Ovary (tissue), 3 donors: ENCODE results near the gene DYDC2.

Experiments used
- CTCF ChIP-seq, 3 donors: fragments of 450-650 bp in 2 of 3; fragments of 200-600 bp in 1 of 3; IDR thresholded peaks; one replicate each; pipeline versions ENCODE4 v1.5.1 to v1.8.0; 2016 to 2022; ENCODE audit warnings: antibody characterized with exemption in 3 of 3, mild to moderate bottlenecking in 1 of 3
- EP300 ChIP-seq: sonication (generic); formaldehyde crosslinking; IDR thresholded peaks from one replicate; pipeline ENCODE4 v1.6.1; 2017; ENCODE audit warnings: antibody characterized with exemption
- POLR2A ChIP-seq: fragments of 450-650 bp; IDR thresholded peaks from one replicate; pipeline ENCODE4 v1.6.1; 2017; ENCODE audit warnings: antibody characterized with exemption, mild to moderate bottlenecking, moderate library complexity
- donor health status: DM: no; HTN: no; CAD: no.

- TF ChIP-seq CTCF (IDR thresholded peaks at IDR 0.05) = no peak
- no peak for TF ChIP-seq POLR2A
- no peak for TF ChIP-seq EP300
These were observed 54.1 kb downstream of the DYDC2 start for GRCh38 chr10:80410578-80411145.
